GM21576 (cell line): ENCODE results near the gene RASSF3.

Experiments used
- ATAC-seq: cut with Tn5 transposase; IDR thresholded peaks from one replicate; pipeline ENCODE4 v1.9.1; 2021; ENCODE audit warnings: mild to moderate bottlenecking, moderate library complexity; ENCODE audit not compliant: unreplicated experiment

RASSF3 gene

GRCh38 chr12:64718649-64719048 is 108.4 kb downstream of the RASSF3 start:
- ATAC-seq, result no peak

- no peak for ATAC-seq
These were observed 110.6 kb downstream of the RASSF3 start for GRCh38 chr12:64720884-64721283.

GRCh38 chr12:64722835-64723234 is 112.5 kb downstream of the RASSF3 start:
- ATAC-seq, result no peak

GRCh38 chr12:64723630-64724029 is 113.3 kb downstream of the RASSF3 start:
- ATAC-seq, result no peak

- no peak for ATAC-seq
These were observed 114.0 kb downstream of the RASSF3 start for GRCh38 chr12:64724201-64724745.

GRCh38 chr12:64729909-64730587 is 119.8 kb downstream of the RASSF3 start:
- ATAC-seq, result no peak

- no peak for ATAC-seq
These were observed 120.3 kb downstream of the RASSF3 start for GRCh38 chr12:64730588-64730969.

GRCh38 chr12:64731683-64732082 is 121.4 kb downstream of the RASSF3 start:
- ATAC-seq, result no peak

GRCh38 chr12:64733857-64734256 is 123.6 kb downstream of the RASSF3 start:
- no peak for ATAC-seq

GRCh38 chr12:64735442-64735841 is 125.1 kb downstream of the RASSF3 start:
- no peak for ATAC-seq

- no peak for ATAC-seq
These were observed 126.5 kb downstream of the RASSF3 start for GRCh38 chr12:64736771-64737170.

GRCh38 chr12:64737539-64737938 is 127.2 kb downstream of the RASSF3 start:
- ATAC-seq, result no peak

GRCh38 chr12:64739778-64740177 is 129.5 kb downstream of the RASSF3 start:
- no peak for ATAC-seq

GRCh38 chr12:64740646-64741045 is 130.4 kb downstream of the RASSF3 start:
- ATAC-seq, result no peak

- ATAC-seq, result no peak
These were observed 132.1 kb downstream of the RASSF3 start for GRCh38 chr12:64742416-64742815.

GRCh38 chr12:64743206-64743605 is 132.9 kb downstream of the RASSF3 start:
- no peak for ATAC-seq

- ATAC-seq, result no peak
These were observed 134.3 kb downstream of the RASSF3 start for GRCh38 chr12:64744422-64745258.

GRCh38 chr12:64745259-64745807 is 135.0 kb downstream of the RASSF3 start:
- ATAC-seq, result no peak

- no peak for ATAC-seq
These were observed 135.7 kb downstream of the RASSF3 start for GRCh38 chr12:64745980-64746379.

- ATAC-seq, result no peak
These were observed 136.4 kb downstream of the RASSF3 start for GRCh38 chr12:64746663-64747062.
